KMS-11 (cell line): Measurements from ENCODE around the gene ALPI.

Source experiments
- H2AFZ ChIP-seq: fragments of 200-600 bp; sonication (generic); 2 replicates; pipeline ENCODE4 v1.6.1; 2016; ENCODE audit warnings: antibody characterized with exemption, mixed run types, low read depth
- H3K27ac ChIP-seq: fragments of 200-600 bp; sonication (generic); 2 replicates; pipeline ENCODE4 v1.6.1; 2016; ENCODE audit warnings: mild to moderate bottlenecking, mixed run types
- H3K27me3 ChIP-seq: fragments of 200-600 bp; sonication (generic); 2 replicates; pipeline ENCODE4 v1.6.1; 2017; ENCODE audit warnings: mild to moderate bottlenecking, low read depth, mixed run types, moderate library complexity; ENCODE audit not compliant: insufficient read depth
- H3K36me3 ChIP-seq: fragments of 200-600 bp; sonication (generic); 2 replicates; pipeline ENCODE4 v1.6.1; 2017; ENCODE audit warnings: mild to moderate bottlenecking, mixed run types; ENCODE audit not compliant: insufficient read depth
- H3K4me1 ChIP-seq: fragments of 200-600 bp; sonication (generic); 2 replicates; pipeline ENCODE4 v1.6.1; 2016; ENCODE audit warnings: mild to moderate bottlenecking, low read depth, mixed run types; ENCODE audit not compliant: poor library complexity, severe bottlenecking
- H3K4me2 ChIP-seq: fragments of 200-600 bp; sonication (generic); 2 replicates; pipeline ENCODE4 v1.7.0; 2016; ENCODE audit warnings: mild to moderate bottlenecking, mixed run types
- H3K4me3 ChIP-seq: fragments of 200-600 bp; sonication (generic); IDR thresholded peaks from 2 replicates; pipeline ENCODE4 v1.6.1; 2017; ENCODE audit warnings: low read depth, low read length, mixed read lengths; ENCODE audit not compliant: insufficient read depth
- H3K79me2 ChIP-seq: fragments of 200-600 bp; sonication (generic); 2 replicates; pipeline ENCODE4 v1.6.1; 2016; ENCODE audit warnings: low read depth, mixed run types; ENCODE audit not compliant: insufficient read depth
- H3K9ac ChIP-seq: fragments of 200-600 bp; sonication (generic); 2 replicates; pipeline ENCODE4 v1.6.1; 2016; ENCODE audit warnings: mild to moderate bottlenecking, mixed run types
- H4K20me1 ChIP-seq: fragments of 200-600 bp; sonication (generic); 2 replicates; pipeline ENCODE4 v1.6.1; 2016; ENCODE audit warnings: mild to moderate bottlenecking, mixed run types; ENCODE audit not compliant: insufficient read depth
- CTCF ChIP-seq: fragments of 200-600 bp; sonication (generic); conservative IDR thresholded peaks from 2 replicates; pipeline ENCODE4 v1.6.1; 2017; ENCODE audit warnings: low read depth, mild to moderate bottlenecking, antibody characterized with exemption, low read length, moderate library complexity, mixed read lengths

Gene ALPI

GRCh38 chr2:232465061-232465460, 9.1 kb downstream of the ALPI start:
- Histone ChIP-seq H3K4me3 (no peak overlapping the region), H3K4me1 (no peaks in the 10 kb centered on the region), H2AFZ (no peak overlapping the region), H4K20me1 (no peaks in the 10 kb centered on the region), H3K4me2 (no peak overlapping the region), H3K27ac (no peak overlapping the region), H3K27me3 (0 out of 2 replicates have a peak, but pooled peaks cover 3% of the 10 kb centered on the region), H3K36me3 (no peaks in the 10 kb centered on the region), H3K79me2 (no peaks in the 10 kb centered on the region), H3K9ac (no peak overlapping the region)
- TF ChIP-seq CTCF, result no peak

GRCh38 chr2:232466221-232466620, 10.3 kb downstream of the ALPI start:
- Histone ChIP-seq H3K4me3 (no peak overlapping the region), H3K79me2 (no peaks in the 10 kb centered on the region), H3K4me1 (no peaks in the 10 kb centered on the region), H2AFZ (no peak overlapping the region), H3K27me3 (0 out of 2 replicates have a peak, but pooled peaks cover 3% of the 10 kb centered on the region), H3K36me3 (no peaks in the 10 kb centered on the region), H3K9ac (no peak overlapping the region), H3K27ac (no peak overlapping the region), H4K20me1 (no peaks in the 10 kb centered on the region), H3K4me2 (no peak overlapping the region)
- TF ChIP-seq CTCF, result no peak

- H3K27ac ChIP-seq, result no peak overlapping the region
- H4K20me1 ChIP-seq, result no peaks in the 10 kb centered on the region
- no peak overlapping the region for H3K9ac ChIP-seq
- H3K4me1 ChIP-seq, result no peaks in the 10 kb centered on the region
- no peaks in the 10 kb centered on the region for H3K27me3 ChIP-seq
- no peaks in the 10 kb centered on the region for H3K79me2 ChIP-seq
- H3K36me3 ChIP-seq, result no peaks in the 10 kb centered on the region
- H3K4me2 ChIP-seq, result no peak overlapping the region
- no peak overlapping the region for H3K4me3 ChIP-seq
- TF ChIP-seq CTCF, result no peak
- H2AFZ ChIP-seq, result no peak overlapping the region
Observed at GRCh38 chr2:232473467-232473890, 17.5 kb downstream of the ALPI start.

GRCh38 chr2:232476045-232476444, 20.1 kb downstream of the ALPI start:
- TF ChIP-seq CTCF, result no peak
- Histone ChIP-seq H3K4me2 (no peak overlapping the region), H3K4me1 (no peaks in the 10 kb centered on the region), H4K20me1 (no peaks in the 10 kb centered on the region), H3K27me3 (peaks cover 4% of the 10 kb centered on the region; the same call in 1 of the 2 replicates), H3K27ac (no peak overlapping the region), H3K36me3 (no peaks in the 10 kb centered on the region), H3K79me2 (no peaks in the 10 kb centered on the region), H3K9ac (no peak overlapping the region), H2AFZ (no peak overlapping the region), H3K4me3 (no peak overlapping the region)
